Astrocyte of the spinal cord (primary cell): Measurements from ENCODE around the gene NKX3-2.

Experiments used
- DNase-seq: peaks from one replicate; pipeline ENCODE4 v3.0.0; 2011; ENCODE audit warnings: low read depth, low spot score
- H3K4me3 ChIP-seq: 2 replicates; pipeline ENCODE4 v1.5.1; 2011; ENCODE audit warnings: low read depth, mild to moderate bottlenecking, low read length, moderate library complexity
- CTCF ChIP-seq: IDR thresholded peaks from 2 replicates; pipeline ENCODE4 v1.5.1; 2012; ENCODE audit warnings: low read depth, mild to moderate bottlenecking, low read length, inconsistent platforms
- in situ Hi-C: cut with HindIII; loops from 2 replicates; pipeline ENCODE4 v1.10.0; 2017; ENCODE audit warnings: low sequenced_read_pairs

The NKX3-2 gene

GRCh38 chr4:13558881-13559280, 14.6 kb upstream of the NKX3-2 start:
- DNase-seq, result no peak
- TF ChIP-seq CTCF, result no peak
- no peak overlapping the region for H3K4me3 ChIP-seq
- in situ Hi-C loops, result no loop called here

- in situ Hi-C loops, result no loop called here
- no peak for DNase-seq
- H3K4me3 ChIP-seq, result no peak overlapping the region
- TF ChIP-seq CTCF, result no peak
These were observed 11.0 kb upstream of the NKX3-2 start for GRCh38 chr4:13555325-13555724.

DNA sequence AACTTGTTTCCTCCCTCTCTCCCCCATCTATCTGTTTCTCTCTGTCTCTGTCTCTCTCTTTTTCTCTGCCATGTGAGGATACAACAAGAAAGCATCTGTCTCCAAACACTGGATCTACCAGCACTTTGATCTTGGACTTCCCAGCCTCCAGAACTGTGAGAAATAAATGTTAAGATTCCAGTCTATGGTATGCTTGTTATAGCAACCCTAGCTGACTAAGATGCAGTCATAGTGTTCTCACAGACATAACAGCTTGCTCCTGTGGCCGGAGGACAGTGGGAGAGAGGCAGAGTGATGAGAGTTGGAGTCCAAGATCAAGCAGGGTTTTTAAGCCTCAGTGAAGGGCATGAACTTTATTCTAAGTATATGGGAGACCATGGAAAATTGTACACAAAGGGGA, 8.8 kb upstream of the NKX3-2 start:
- H3K4me3 ChIP-seq, result no peak overlapping the region
- no peak for TF ChIP-seq CTCF
- no peak for DNase-seq
- in situ Hi-C loops, result no loop called here

DNA sequence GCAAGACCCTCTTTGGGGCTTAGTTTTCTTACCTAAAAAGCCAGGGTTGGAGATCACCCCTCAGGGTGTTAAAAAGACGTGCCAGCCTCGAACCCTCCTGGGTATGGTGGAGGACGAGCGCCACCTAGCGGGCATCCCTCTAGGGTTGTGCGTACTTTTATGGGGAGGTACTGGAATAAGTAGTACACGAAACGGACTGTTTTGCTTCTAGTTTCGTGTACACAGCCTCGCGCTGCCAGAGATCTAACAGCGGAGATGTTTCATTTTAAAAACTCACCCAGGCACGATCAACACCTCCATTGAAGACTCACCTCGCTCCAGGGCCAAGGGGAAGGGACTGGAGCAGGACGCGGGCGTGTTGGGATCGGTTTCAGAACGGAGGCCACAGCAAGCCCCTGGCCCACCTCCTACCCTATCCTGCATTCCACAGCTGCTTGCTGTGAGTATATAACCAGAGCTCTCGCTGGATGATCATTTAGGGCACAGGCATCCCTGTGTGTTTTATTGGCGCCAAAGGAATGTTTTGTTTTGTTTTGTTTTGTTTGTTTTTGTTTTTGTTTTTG, 4.8 kb upstream of the NKX3-2 start:
- in situ Hi-C loops, result no loop called here
- peak; percentile 77 for TF ChIP-seq CTCF
- DNase-seq, result peak; percentile 80
- peak overlapping the region; percentile 47 for H3K4me3 ChIP-seq

DNA sequence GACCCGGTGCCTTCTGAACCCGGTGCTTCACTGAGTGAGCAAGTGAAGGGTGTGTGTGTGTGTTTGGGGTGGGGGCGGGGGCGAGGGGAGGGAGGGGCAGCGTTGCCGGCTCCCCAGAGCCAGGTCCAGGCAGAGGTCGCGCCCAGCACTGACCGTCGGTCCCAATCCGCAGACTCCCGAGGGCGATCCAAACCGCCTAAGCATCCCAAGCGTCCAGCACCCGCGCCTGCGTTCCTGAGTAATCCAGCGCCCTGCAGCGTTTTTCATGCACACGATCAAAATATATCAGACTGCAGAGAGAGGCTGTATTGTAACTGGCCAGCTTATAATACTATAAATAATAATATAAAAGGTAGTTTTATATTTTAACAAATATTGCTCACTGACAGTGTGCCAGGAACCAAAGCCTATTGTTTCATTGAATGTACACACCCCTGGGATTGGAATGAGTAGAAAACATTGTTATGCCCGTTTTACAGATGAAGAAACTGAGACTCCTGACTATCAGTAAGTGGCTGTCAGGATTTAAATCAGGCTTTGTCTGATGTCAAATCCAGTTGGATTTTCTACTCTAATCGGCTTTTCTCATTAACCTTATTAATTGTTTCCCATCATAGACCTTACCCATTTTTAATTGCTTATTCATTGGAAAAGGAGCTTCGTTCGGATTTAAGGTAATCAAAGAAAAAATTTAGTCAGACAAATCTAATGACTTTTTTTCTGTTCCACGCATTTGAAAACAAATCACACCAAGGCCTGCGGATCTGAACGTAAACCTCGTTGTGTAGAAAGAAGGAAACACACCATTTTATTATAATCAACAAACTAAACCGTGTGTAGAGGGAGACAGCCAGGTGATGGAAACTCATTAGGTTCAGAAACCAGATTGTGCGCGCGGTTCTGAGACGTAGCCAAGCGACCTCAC, 4.0 kb upstream of the NKX3-2 start:
- peak overlapping the region; percentile 15 for H3K4me3 ChIP-seq
- in situ Hi-C loops, result no loop called here

More for the DNA sequence above, 4.0 kb upstream of the NKX3-2 start:
- no peak for TF ChIP-seq CTCF
- DNase-seq, result peak; percentile 32
